Thymus (tissue), 11 donors: Measurements from ENCODE around the gene FMOD. TPM values are rescaled to one million over a fixed set of nuclear protein-coding genes. Genes with fewer than 3 reads are reported as not detected.
"Not testable (repeated sequence)": the region's sequence is repeated elsewhere in the genome, so short reads cannot be mapped to it uniquely, and the experiment has no call there.

Experiments used
- DNase-seq, 9 donors: peaks; one replicate each; pipeline ENCODE4 v3.0.0-alpha.2; 2013; ENCODE audit warnings: low spot score in 9 of 9, low read depth in 6 of 9, missing footprints in 1 of 9
- H3K27ac ChIP-seq, 2 donors: one replicate each; pipeline ENCODE4 v1.5.1; 2013; ENCODE audit warnings: control low read depth in 1 of 2, low read depth in 1 of 2, low read length in 1 of 2, mild to moderate bottlenecking in 1 of 2, moderate library complexity in 1 of 2
- H3K27me3 ChIP-seq, 2 donors: one replicate each; pipeline ENCODE4 v1.5.1; 2013; ENCODE audit warnings: low read length in 1 of 2; ENCODE audit not compliant: control insufficient read depth in 2 of 2, insufficient read depth in 1 of 2
- H3K36me3 ChIP-seq, 2 donors: one replicate each; pipeline ENCODE4 v1.5.1; 2013; ENCODE audit warnings: low read length in 1 of 2, mild to moderate bottlenecking in 1 of 2, moderate library complexity in 1 of 2; ENCODE audit not compliant: control insufficient read depth in 2 of 2, insufficient read depth in 2 of 2
- H3K4me1 ChIP-seq, 2 donors: one replicate each; pipeline ENCODE4 v1.5.1; 2013; ENCODE audit warnings: low read length in 2 of 2; ENCODE audit not compliant: control insufficient read depth in 2 of 2, insufficient read depth in 2 of 2
- H3K4me3 ChIP-seq, 2 donors: one replicate each; pipeline ENCODE4 v1.5.1; 2013; ENCODE audit warnings: low read length in 2 of 2, control low read depth in 1 of 2, mild to moderate bottlenecking in 1 of 2
- H3K9me3 ChIP-seq, 2 donors: one replicate each; pipeline ENCODE4 v1.5.1; 2013; ENCODE audit warnings: low read length in 1 of 2, mild to moderate bottlenecking in 1 of 2; ENCODE audit not compliant: control insufficient read depth in 2 of 2, insufficient read depth in 1 of 2
- WGBS: extraction: QIAGEN DNeasy Blood & Tissue Kit; methylation state at CpG from one replicate; pipeline ENCODE4 v1.1.7; 2013; 5-methylcytosine and 5-hydroxymethylcytosine counted together
- polyA plus RNA-seq: library from polyadenylated mRNA; stranded (reverse); fragments of 200-250 nt; gene quantifications from one replicate; pipeline ENCODE4 v1.2.3, GENCODE V29; 2013
- total RNA-seq: library from RNA; stranded (reverse); fragments of 120-200 nt; gene quantifications from one replicate; pipeline ENCODE4 v1.2.4, GENCODE V29; 2013
- donor health status: healthy.

Gene FMOD
- total and polyA plus RNA-seq, 2 donors, result 7.1 to 7.5 TPM

DNA sequence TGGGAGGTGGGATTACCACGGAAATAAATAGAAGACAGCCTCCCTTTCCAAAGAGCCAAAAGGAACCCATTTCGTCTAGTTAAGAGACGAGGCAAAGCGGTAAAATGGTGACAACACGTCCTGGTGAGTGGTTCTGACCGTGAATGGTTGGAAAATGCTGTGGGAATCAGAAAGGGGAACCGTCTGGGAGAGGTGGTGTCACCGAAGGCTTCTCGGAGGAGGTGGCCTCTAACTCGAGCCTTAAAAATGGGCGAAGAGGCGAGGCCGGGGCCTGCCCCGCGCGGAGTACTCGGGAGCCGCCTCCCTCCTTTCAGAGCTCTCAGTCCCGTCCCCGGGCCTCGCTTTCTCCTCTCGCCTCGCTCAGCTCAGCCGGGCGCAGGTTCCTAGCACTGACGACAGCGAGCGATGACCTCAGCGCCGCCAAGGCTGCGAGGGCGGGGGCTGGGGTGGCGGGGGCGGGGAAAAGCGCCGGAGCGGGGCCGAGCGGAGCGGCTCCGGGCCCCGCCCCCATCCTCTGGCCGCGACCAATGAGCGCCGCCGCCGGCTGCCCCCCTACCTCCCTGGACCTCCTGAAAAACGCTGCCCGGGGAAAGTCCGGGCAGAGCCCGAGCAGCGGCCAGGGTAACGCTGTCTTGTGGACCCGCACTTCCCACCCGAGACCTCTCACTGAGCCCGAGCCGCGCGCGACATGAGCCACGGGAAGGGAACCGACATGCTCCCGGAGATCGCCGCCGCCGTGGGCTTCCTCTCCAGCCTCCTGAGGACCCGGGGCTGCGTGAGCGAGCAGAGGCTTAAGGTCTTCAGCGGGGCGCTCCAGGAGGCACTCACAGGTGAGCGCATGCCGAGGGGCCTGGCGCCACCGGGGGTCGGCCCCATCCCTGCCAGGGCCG, 45.8 kb downstream of the FMOD start, which contains the start of gene BTG2:
BTG2 (plus strand) TSS at position 601 of the 890 bp plus-strand sequence; CDS start at position 689, 88 bp downstream.
- 4% methylated on average over 79 of the region's 79 CpGs for WGBS
- DNase-seq, result peak in 7 of 9 donors; percentile 84 to 96 (median 90)
- Histone ChIP-seq H3K27ac (peak within 1 kb of the TSS; percentile 97 to 99), H3K27me3 (no peaks in the 10 kb centered on the region), H3K4me1 (peaks cover 46 to 71% of the 10 kb centered on the region in 2 donors), H3K9me3 (peaks cover 0 to 5% of the 10 kb centered on the region in 2 donors), H3K36me3 (peaks cover 39 to 40% of the 10 kb centered on the region in 2 donors), H3K4me3 (peak within 1 kb of the TSS; percentile 60 to 97)

DNA sequence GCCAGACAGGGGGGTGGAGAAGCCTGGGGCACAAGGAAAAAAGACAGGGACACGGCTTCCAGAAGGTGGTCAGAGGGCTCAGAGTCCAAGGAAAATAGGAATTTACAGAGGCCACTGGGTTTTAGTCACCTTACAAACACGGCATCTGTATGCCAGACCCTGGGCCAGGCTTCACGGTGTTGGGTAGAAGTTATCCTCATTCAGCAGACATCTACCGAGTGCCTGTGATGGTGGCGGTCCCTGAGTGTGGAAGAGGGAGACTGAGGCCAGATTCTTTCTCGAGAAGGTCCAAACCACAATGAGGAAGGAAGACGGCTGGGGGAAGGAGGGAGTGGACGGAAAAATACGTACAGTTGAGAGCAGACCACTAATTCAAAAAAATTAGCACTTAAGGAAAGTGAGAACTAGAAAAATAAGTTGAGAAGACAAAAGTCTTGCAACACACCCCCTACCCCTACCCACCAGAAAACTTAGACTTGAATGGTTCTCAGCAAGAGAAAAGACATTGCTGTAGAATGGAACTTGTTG, 46.5 kb downstream of the FMOD start:
- H3K36me3 ChIP-seq, result peaks cover 32 to 33% of the 10 kb centered on the region in 2 donors
- no peaks in the 10 kb centered on the region for H3K27me3 ChIP-seq
- peak overlapping the region; percentile 97 to 98 for H3K27ac ChIP-seq
- peaks cover 52 to 72% of the 10 kb centered on the region in 2 donors for H3K4me1 ChIP-seq
- peaks cover 0 to 5% of the 10 kb centered on the region in 2 donors for H3K9me3 ChIP-seq
- no peak for DNase-seq
- 69% methylated on average over 9 of the region's 9 CpGs for WGBS
- peak overlapping the region; percentile 60 to 97 for H3K4me3 ChIP-seq

DNA sequence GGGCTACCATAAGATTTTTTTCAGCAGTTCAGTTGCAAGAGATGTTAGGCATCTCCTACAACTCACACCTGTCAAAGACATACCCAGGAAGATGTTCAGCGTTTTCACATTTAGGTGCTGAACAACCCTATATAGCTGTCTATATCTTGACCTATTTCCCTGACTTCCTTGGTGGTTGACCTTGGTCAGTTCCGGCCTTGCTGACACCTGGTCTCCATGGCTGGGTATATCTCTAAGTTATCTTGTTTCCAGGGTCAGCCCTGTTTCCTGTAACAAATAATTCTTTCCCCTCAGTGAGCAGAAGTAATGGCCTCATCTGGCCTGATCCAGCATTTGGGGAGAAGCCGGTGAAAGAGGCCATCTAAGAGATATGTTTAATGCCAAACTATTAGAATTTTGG, 48.0 kb downstream of the FMOD start:
- WGBS, result 88% methylated on average over 3 of the region's 3 CpGs
- H3K9me3 ChIP-seq, result peaks cover 0 to 5% of the 10 kb centered on the region in 2 donors
- DNase-seq, result peak in 1 of 9 donors; percentile 54
- peak overlapping the region in 1 of 2 donors; percentile 60 for H3K4me3 ChIP-seq
- H3K36me3 ChIP-seq, result peaks cover 16 to 17% of the 10 kb centered on the region in 2 donors
- no peaks in the 10 kb centered on the region for H3K27me3 ChIP-seq
- peaks cover 53 to 72% of the 10 kb centered on the region in 2 donors for H3K4me1 ChIP-seq
- peak overlapping the region in 1 of 2 donors; percentile 97 for H3K27ac ChIP-seq

DNA sequence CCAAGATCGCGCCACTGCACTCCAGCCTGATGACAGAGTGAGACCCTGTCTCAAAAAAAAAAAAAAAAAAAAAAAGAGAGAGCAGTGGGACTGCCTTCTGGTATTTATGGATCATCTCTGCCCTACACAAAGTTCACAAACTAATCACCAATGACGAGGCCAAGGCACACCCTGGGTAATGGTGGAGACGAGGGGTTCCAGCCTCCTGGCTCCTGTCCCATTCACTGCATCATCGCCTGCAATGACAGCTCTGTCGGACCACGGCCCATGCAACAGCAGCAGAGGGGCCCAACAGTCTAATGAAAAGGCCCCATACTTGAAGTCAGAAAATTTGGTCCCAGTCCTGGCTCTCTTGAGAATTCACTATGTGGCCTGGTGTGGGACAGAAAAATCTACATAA, 48.5 kb downstream of the FMOD start:
- peaks cover 0 to 3% of the 10 kb centered on the region in 2 donors for H3K9me3 ChIP-seq
- WGBS, result 96% methylated on average over 7 of the region's 7 CpGs
- peaks cover 12 to 13% of the 10 kb centered on the region in 2 donors for H3K36me3 ChIP-seq
- H3K27ac ChIP-seq, result peak overlapping the region in 1 of 2 donors; percentile 97
- H3K4me3 ChIP-seq, result no peak overlapping the region
- no peak for DNase-seq
- H3K27me3 ChIP-seq, result no peaks in the 10 kb centered on the region
- H3K4me1 ChIP-seq, result peaks cover 54 to 73% of the 10 kb centered on the region in 2 donors

DNA sequence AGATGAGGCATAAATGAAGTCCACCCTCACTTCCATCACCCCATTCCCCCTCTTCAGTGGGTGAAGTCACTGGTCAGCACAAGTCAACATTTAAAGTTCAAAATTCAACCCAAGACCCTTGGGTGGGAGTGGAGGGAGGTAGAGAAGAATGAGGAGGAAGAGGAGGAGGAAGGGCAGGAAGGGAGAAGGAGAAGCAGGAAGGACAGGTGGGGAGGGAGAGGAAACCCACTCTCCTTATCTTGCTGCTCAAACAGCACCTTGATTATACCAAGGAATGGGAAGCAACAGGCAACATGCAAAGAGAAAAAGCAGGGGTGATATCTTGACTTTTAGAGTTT, 49.6 kb downstream of the FMOD start:
- H3K4me1 ChIP-seq, result peaks cover 66 to 84% of the 10 kb centered on the region in 2 donors
- peaks cover 0 to 2% of the 10 kb centered on the region in 2 donors for H3K9me3 ChIP-seq
- peak overlapping the region; percentile 20 to 48 for H3K27ac ChIP-seq
- H3K36me3 ChIP-seq, result peaks cover under 1 to 1% of the 10 kb centered on the region in 2 donors
- no peak overlapping the region for H3K4me3 ChIP-seq
- no peak for DNase-seq
- H3K27me3 ChIP-seq, result no peaks in the 10 kb centered on the region

DNA sequence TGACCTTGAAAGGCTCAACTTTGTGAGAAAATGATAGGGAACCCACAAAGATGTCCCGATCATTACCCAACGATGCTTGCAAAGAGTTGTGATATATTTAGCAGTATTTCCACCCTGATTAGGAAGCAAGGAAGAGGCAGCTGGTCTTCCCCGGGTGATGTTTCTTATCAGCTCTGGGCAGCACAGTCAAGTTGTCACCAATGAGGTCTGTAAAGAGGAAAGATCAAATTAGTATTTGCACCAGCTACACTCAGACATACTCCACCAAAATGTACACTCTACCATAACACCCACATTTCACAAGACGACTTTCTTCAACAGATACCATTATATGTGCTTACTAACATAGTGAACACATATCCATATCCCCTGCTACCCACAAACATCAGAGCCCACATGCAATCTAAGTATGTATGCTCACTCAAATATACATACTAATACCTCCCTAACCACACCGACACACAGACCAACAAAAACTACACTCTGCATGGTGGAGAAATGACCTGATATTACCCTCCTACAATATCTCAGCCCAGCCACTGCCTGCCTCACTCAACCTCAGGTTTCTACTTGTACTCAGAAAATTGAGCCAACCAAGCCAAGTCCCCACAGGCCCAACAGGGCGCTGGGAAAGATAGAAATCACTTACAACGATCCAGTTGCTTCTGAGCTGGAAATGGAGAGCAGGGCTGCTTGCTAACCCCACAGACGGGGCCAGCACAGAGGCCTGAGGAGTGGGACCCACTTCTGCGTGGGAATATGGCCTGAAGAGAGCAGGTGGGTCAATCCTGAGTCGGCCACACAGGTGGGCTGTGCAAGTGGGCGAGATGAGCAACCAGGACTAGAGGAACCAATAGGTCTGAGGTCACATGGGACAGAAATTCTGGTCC, 50.2 kb downstream of the FMOD start:
- Histone ChIP-seq H3K4me3 (no peak overlapping the region), H3K27me3 (no peaks in the 10 kb centered on the region), H3K4me1 (peaks cover 72 to 90% of the 10 kb centered on the region in 2 donors), H3K36me3 (no peaks in the 10 kb centered on the region), H3K9me3 (peaks cover 0 to 2% of the 10 kb centered on the region in 2 donors), H3K27ac (peak overlapping the region; percentile 19 to 48)
- 79% methylated on average over 11 of the region's 11 CpGs for WGBS
- DNase-seq, result no peak

DNA sequence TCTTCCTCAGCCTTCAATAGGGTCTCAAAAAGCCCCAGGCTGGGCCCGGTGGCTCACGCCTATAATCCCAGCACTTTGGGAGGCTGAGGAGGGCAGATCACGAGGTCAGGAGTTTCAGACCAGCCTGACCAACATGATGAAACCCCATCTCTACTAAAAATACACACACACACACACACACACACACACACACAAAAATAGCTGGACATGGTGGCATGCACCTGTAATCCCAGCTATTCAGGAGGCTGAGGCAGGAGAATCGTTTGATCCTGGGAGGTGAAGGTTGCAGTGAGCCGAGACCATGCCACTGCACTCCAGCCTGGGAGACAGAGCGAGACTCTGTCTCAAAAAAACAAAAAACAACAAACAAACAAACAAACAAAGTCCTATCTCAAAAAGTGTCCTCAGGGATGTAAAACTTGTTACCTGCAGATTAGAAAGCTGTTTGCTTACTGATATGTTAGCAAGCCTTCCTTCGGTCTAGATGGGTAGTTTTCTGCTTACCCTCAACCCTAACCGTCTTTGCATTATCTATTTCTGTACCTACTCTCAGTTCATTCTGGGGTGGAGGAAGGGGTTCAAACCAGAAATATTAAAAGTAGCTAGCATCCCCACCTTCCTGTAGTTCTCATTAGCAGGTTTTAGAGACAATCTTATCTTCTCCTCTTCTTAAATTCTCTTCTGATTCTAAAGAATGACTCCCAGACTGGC, 51.0 kb downstream of the FMOD start:
- not testable (repeated sequence) for H3K4me3 ChIP-seq, H3K9me3 ChIP-seq, DNase-seq, H3K36me3 ChIP-seq, H3K27me3 ChIP-seq
- WGBS, result 96% methylated on average over 8 of the region's 8 CpGs
- Histone ChIP-seq H3K4me1 (peaks cover 80 to 98% of the 10 kb centered on the region in 2 donors), H3K27ac (peak overlapping the region; percentile 62 to 87)

DNA sequence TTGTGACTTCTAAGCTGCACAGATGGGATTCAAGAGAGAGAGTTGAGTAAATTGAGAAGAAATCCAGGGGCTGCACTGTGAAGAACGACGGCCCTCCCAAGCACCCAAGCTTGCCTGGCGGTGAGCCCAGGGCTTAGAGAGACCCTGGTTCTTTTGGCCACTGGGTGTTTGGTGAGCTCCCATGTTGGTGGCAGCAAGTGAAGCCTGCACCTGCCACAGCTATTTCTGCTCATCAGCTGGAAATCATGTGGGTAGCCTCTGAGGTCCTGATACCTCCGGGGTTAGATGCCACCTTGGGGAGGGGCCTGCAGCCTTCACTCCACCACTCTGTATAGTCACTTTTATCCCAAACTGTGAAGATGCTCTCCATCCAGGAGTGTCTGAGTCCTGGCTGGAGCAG, 51.8 kb downstream of the FMOD start:
- H3K27ac ChIP-seq, result peak overlapping the region; percentile 62 to 87
- H3K4me1 ChIP-seq, result peaks cover 80 to 98% of the 10 kb centered on the region in 2 donors
- H3K9me3 ChIP-seq, result peaks cover 0 to 2% of the 10 kb centered on the region in 2 donors
- peak overlapping the region in 1 of 2 donors; percentile 28 for H3K4me3 ChIP-seq
- 43% methylated on average over 4 of the region's 4 CpGs for whole genome bisulfite sequencing
- no peaks in the 10 kb centered on the region for H3K27me3 ChIP-seq
- H3K36me3 ChIP-seq, result no peaks in the 10 kb centered on the region
- peak in 1 of 9 donors; percentile 79 for DNase-seq
